ENCODE measurements around the gene GCK.

Gene GCK

DNA sequence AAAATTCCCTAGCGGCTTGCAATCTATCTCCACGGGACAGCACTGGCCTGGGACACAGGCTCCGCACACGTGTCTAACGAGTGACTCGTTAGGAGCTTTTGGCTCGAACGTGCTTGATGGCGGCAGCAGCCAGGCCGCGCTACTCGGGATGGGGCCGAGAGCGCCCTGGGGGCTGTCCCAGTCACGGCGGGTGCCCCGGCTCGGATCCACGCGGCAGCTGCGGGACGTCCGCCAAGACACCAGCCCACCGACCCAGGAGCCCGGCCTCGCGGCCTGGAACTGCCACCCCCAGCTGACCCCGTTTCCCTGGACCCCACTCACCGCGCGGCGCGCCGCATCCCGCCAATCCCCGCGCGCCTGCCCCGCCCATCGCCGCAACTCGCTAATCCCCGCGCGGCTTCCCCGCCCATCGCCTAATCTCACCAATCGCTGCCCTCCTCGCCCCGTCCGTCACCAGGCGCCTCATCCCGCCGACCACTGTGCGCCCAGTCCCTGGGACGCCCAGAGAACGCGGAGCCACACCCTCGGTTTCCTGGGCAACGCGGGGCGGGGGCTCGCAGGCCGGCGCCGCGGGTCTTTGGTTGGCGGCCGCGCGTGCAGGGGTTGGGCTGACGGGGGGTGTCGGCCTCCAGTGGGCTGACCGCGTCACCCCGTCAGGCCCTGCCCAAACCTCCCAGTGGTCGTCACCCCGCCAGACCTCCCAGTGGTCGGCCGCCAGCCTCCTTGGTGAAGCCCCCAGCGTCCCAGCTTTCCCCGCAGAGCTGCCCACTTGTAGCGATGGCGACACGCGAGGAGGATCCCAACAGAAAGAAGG lies 65.8 kb downstream of the GCK start, which contains the start of gene POLD2:
POLD2 (minus strand) TSS at position 359 of the 814 bp plus-strand sequence. CDS start 1,495 bp downstream, outside the sequence.
- in situ Hi-C loops (cut with HindIII; ENCODE audit: low sequenced_read_pairs), result no loop called here

DNA sequence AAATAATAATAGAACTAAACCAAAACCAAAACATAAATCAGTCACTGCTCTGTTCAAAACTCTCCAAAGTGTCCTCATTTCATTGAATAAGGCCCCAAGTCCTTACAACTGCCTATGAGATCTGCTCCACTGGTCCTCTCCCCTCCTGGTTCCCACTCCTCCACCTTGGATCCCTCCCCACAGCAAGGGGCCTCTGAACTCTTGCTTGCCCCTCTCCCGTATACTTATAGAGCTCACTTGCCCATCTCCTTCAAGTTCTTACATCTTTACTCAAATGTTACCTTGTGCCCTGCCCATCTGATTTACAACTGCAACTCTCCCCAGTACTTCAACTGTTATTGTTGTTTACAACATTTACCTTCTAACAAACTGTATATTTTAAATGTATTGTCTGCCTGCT lies 66.7 kb downstream of the GCK start:
- TF ChIP-seq, protein P1, sequence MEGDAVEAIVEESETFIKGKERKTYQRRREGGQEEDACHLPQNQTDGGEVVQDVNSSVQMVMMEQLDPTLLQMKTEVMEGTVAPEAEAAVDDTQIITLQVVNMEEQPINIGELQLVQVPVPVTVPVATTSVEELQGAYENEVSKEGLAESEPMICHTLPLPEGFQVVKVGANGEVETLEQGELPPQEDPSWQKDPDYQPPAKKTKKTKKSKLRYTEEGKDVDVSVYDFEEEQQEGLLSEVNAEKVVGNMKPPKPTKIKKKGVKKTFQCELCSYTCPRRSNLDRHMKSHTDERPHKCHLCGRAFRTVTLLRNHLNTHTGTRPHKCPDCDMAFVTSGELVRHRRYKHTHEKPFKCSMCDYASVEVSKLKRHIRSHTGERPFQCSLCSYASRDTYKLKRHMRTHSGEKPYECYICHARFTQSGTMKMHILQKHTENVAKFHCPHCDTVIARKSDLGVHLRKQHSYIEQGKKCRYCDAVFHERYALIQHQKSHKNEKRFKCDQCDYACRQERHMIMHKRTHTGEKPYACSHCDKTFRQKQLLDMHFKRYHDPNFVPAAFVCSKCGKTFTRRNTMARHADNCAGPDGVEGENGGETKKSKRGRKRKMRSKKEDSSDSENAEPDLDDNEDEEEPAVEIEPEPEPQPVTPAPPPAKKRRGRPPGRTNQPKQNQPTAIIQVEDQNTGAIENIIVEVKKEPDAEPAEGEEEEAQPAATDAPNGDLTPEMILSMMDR (IDR thresholded peaks at IDR 0.05; ENCODE audit: low read depth, low read length, missing control alignments), result no peak
- in situ Hi-C loops (cut with HindIII; ENCODE audit: low sequenced_read_pairs), result no loop called here
- DNase-seq (ENCODE audit: low read depth), result no peak
- peak overlapping the region; percentile 67 for H3K4me3 ChIP-seq (ENCODE audit: low read depth, low read length)

More for the DNA sequence above, 65.8 kb downstream of the GCK start, which contains the start of gene POLD2:
- TF ChIP-seq, protein P1 (IDR thresholded peaks at IDR 0.05; ENCODE audit: low read depth, low read length, missing control alignments), result no peak
- peak; percentile 87 for DNase-seq (ENCODE audit: low read depth)
- peak within 1 kb of the TSS; percentile 67 for H3K4me3 ChIP-seq (ENCODE audit: low read depth, low read length)

DNA sequence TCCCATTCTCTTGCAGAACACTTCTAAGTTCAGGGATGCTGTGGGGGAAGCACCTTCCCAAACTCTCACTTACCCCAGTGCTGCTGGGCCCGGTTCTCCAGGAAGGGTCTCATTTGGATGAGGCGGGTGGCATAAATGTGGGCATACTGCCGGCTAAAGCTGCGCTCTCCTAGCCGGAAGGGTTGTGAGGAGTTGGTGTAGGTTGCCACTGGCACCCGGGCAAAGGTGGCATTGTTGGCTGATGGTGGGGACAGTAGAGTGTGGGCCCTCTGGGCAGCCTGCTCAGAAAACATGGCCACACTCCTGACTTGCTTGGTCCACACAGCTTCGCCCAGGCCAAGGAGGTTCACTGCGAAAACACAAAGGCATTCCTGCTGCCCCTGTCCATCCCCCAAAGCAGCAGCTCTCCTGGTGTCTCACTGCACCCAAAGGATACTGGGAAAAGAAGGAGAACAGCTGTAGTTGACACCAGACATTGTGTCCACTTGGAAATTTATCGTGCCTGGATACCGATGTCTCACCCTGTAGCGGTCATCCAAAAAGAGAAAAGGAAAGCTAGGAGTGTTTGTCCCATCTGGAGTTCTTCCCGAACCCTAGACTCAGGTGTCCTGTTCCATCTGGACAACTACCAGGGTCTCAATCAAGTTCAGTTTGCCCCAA lies 67.3 kb downstream of the GCK start:
- in situ Hi-C loops (cut with HindIII; ENCODE audit: low sequenced_read_pairs), result no loop called here

DNA sequence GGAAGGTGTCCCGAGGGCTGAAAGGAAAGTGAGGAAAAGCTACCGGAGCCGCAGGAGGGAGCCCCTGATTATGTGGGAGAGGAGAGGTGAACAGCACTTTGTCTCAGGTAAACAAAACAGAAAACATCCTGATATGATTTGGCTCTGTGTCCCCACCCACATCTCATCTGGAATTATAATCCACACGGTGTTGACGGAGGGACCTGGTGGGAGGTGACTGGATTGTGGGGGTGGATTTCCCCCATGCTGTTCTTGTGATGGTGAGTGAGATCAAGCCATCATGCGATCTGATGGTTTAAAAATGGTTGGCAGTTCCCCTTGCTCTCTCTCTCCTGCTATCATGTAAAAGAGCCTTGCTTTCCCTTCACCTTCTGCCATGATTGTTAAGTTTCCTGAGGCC lies 68.8 kb downstream of the GCK start:
- DNase-seq (ENCODE audit: low read depth), result no peak
- in situ Hi-C loops (cut with HindIII; ENCODE audit: low sequenced_read_pairs), result no loop called here
- no peak overlapping the region for H3K4me3 ChIP-seq (ENCODE audit: low read depth, low read length)
- TF ChIP-seq, protein P1 (IDR thresholded peaks at IDR 0.05; ENCODE audit: low read depth, low read length, missing control alignments), result no peak

More for the DNA sequence above, 67.3 kb downstream of the GCK start:
- no peak for DNase-seq (ENCODE audit: low read depth)
- H3K4me3 ChIP-seq (ENCODE audit: low read depth, low read length), result peak overlapping the region; percentile 67
- TF ChIP-seq, protein P1 (IDR thresholded peaks at IDR 0.05; ENCODE audit: low read depth, low read length, missing control alignments), result no peak

DNA sequence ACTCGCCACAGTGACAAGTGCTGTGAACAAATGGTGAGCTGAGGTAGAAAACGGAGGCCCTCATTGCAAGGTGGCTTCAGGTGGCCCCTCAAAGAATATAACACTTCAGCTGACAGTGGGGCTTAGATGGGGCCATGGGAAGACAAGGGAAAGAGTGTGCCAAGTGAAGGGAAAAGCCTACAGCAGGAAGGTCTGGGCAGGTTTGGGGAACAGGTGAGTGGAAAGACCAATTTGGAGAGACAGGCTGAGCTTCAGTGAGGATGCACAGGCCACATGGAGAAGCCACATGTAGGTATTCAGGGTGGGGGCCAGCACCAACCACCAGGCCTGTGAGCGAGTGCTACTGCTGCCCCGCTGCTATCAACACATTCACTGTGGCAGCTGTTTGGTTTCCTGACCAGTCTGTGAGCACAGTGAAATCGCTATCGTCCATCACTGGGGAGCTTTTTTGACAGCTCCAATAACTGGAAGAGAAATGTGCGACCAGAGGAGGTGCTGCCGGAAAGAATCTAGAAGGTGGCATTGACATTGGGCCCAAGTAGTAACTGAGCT lies 69.3 kb downstream of the GCK start:
- DNase-seq (ENCODE audit: low read depth), result no peak
- in situ Hi-C loops (cut with HindIII; ENCODE audit: low sequenced_read_pairs), result no loop called here
- TF ChIP-seq, protein P1 (IDR thresholded peaks at IDR 0.05; ENCODE audit: low read depth, low read length, missing control alignments), result no peak
- no peak overlapping the region for H3K4me3 ChIP-seq (ENCODE audit: low read depth, low read length)

DNA sequence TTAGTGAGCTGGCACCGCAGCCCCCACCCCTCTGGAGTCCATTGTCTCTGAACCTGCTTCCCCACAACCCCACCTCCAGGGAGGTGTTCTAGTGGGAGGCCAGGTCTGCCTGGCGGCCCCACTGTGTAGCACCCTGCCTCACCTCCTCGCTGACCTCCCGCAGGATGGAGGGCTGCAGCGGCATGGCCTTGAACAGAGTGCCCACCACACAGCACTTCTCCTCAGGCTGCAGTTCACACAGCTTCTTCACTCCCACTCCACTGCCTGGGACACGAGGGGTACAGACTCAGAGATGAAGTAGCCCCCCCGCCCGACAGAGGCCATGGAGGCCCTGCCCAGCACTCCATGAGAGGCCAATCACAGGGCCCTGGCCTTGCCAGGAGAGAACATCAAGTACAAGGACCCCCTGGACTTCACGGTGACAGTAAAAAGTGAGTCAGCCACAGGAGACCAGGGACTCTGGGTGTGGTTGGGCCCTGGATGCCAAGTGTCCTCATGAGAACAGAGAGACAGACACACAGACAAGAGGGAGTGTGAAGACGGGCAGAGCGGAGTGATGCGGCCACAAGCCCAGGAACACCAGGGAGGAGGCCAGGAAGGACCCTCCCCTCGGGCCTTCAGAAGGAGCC lies 71.3 kb downstream of the GCK start:
- in situ Hi-C loops (cut with HindIII; ENCODE audit: low sequenced_read_pairs), result no loop called here
- no peak overlapping the region for H3K4me3 ChIP-seq (ENCODE audit: low read depth, low read length)
- DNase-seq (ENCODE audit: low read depth), result no peak
- TF ChIP-seq, protein P1 (IDR thresholded peaks at IDR 0.05; ENCODE audit: low read depth, low read length, missing control alignments), result no peak

Measured in astrocyte of the cerebellum (primary cell).